Prostate gland (tissue), 2 donors: ENCODE measurements around the gene FGGY.

Source experiments
- POLR2A ChIP-seq: fragments of 450-650 bp; IDR thresholded peaks from one replicate; pipeline ENCODE4 v1.6.1; 2016; ENCODE audit warnings: antibody characterized with exemption, mild to moderate bottlenecking
- POLR2AphosphoS5 ChIP-seq: sonication (generic); formaldehyde crosslinking; IDR thresholded peaks from one replicate; pipeline ENCODE4 v1.6.1; 2017; ENCODE audit warnings: antibody characterized with exemption
- TF ChIP-seq, protein P1 (sequence below), 4 experiments: fragments of 200-600 bp in 2 of 4; fragments of 450-650 bp in 2 of 4; sonication (generic) in 2 of 4; IDR thresholded peaks; 1 replicate in 3 of 4; 2 replicates in 1 of 4; pipeline ENCODE4 v1.5.1; 2016 to 2019; ENCODE audit warnings: antibody characterized with exemption in 4 of 4, mild to moderate bottlenecking in 2 of 4, moderate library complexity in 2 of 4

- TF ChIP-seq POLR2A (no peak), POLR2AphosphoS5 (no peak)
- TF ChIP-seq, protein P1, sequence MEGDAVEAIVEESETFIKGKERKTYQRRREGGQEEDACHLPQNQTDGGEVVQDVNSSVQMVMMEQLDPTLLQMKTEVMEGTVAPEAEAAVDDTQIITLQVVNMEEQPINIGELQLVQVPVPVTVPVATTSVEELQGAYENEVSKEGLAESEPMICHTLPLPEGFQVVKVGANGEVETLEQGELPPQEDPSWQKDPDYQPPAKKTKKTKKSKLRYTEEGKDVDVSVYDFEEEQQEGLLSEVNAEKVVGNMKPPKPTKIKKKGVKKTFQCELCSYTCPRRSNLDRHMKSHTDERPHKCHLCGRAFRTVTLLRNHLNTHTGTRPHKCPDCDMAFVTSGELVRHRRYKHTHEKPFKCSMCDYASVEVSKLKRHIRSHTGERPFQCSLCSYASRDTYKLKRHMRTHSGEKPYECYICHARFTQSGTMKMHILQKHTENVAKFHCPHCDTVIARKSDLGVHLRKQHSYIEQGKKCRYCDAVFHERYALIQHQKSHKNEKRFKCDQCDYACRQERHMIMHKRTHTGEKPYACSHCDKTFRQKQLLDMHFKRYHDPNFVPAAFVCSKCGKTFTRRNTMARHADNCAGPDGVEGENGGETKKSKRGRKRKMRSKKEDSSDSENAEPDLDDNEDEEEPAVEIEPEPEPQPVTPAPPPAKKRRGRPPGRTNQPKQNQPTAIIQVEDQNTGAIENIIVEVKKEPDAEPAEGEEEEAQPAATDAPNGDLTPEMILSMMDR (IDR thresholded peaks at IDR 0.05), result no peak
Measured at GRCh38 chr1:59404796-59405195, 107.9 kb downstream of the FGGY start.
